ENCODE data around the gene CNPY1.

- TF ChIP-seq, protein P1, sequence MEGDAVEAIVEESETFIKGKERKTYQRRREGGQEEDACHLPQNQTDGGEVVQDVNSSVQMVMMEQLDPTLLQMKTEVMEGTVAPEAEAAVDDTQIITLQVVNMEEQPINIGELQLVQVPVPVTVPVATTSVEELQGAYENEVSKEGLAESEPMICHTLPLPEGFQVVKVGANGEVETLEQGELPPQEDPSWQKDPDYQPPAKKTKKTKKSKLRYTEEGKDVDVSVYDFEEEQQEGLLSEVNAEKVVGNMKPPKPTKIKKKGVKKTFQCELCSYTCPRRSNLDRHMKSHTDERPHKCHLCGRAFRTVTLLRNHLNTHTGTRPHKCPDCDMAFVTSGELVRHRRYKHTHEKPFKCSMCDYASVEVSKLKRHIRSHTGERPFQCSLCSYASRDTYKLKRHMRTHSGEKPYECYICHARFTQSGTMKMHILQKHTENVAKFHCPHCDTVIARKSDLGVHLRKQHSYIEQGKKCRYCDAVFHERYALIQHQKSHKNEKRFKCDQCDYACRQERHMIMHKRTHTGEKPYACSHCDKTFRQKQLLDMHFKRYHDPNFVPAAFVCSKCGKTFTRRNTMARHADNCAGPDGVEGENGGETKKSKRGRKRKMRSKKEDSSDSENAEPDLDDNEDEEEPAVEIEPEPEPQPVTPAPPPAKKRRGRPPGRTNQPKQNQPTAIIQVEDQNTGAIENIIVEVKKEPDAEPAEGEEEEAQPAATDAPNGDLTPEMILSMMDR (IDR thresholded peaks at IDR 0.05), result no peak
- TF ChIP-seq POLR2A (IDR thresholded peaks at IDR 0.05) (no peak), EP300 (IDR thresholded peaks at IDR 0.05) (no peak)
Observed at GRCh38 chr7:155488483-155489127, 57.8 kb downstream of the CNPY1 start.
